Stimulated activated naive CD8-positive, alpha-beta T cell treated with anti-CD3 and anti-CD28 coated beads, Interleukin-15, Interleukin-2, amounts not matched to agents 100 ng/mL and 50 ng/mL, for 24 hours (primary cell): ENCODE data around the gene HDAC1.
A peak's percentile ranks its signal among the peaks of the same experiment; 100 is the strongest.

Source experiments
- H3K27ac Mint-ChIP-seq: one replicate; pipeline ENCODE4 v1.8.0; 2021; ENCODE audit warnings: mild to moderate bottlenecking, mixed read lengths
- H3K27me3 Mint-ChIP-seq: one replicate; pipeline ENCODE4 v1.8.0; 2021; ENCODE audit warnings: mixed read lengths
- H3K36me3 Mint-ChIP-seq: one replicate; pipeline ENCODE4 v1.8.0; 2021; ENCODE audit warnings: low read depth, mixed read lengths
- H3K4me1 Mint-ChIP-seq: one replicate; pipeline ENCODE4 v1.8.0; 2021; ENCODE audit warnings: low read depth, mixed read lengths
- H3K4me3 Mint-ChIP-seq: one replicate; pipeline ENCODE4 v1.8.0; 2021; ENCODE audit warnings: mild to moderate bottlenecking, mixed read lengths
- H3K9me3 Mint-ChIP-seq: one replicate; pipeline ENCODE4 v1.8.0; 2021; ENCODE audit warnings: mixed read lengths

The HDAC1 gene

GRCh38 chr1:32332290-32333079 lies 40.6 kb downstream of the HDAC1 start:
- no peaks in the 10 kb centered on the region for H3K27me3 Mint-ChIP-seq
- no peaks in the 10 kb centered on the region for H3K9me3 Mint-ChIP-seq
- H3K4me1 Mint-ChIP-seq: peaks cover 28% of the 10 kb centered on the region
- H3K36me3 Mint-ChIP-seq: peaks cover 58% of the 10 kb centered on the region
- H3K4me3 Mint-ChIP-seq: no peak overlapping the region
- no peak overlapping the region for H3K27ac Mint-ChIP-seq

DNA sequence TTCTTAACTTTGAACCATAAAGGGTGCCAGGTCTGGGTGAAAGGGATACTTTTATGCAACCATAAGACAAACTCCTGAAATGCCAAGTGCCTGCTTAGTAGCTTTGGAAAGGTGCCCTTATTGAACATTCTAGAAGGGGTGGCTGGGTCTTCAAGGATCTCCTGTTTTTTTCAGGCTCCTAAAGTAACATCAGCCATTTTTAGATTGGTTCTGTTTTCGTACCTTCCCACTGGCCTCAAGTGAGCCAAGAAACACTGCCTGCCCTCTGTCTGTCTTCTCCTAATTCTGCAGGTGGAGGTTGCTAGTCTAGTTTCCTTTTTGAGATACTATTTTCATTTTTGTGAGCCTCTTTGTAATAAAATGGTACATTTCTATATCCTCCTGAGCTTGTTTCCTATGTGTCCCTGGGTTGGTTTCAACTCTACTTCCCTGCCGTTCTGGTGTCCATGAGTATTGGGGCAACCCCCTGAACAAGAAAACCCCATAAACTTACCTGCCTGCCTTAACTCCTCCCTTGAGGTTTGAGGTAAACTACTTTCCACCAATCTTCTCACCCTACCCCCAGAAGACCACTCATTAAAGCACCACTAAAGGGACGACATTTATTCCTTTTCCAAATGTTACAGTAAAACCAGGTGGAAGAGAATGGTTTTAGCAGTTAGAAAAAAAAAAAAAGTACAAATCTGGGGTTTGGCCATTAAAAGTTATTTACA lies 41.5 kb downstream of the HDAC1 start:
- Mint-ChIP-seq H3K36me3 (peaks cover 51% of the 10 kb centered on the region), H3K27me3 (no peaks in the 10 kb centered on the region), H3K27ac (no peak overlapping the region), H3K4me3 (no peak overlapping the region), H3K9me3 (no peaks in the 10 kb centered on the region), H3K4me1 (peaks cover 37% of the 10 kb centered on the region)

DNA sequence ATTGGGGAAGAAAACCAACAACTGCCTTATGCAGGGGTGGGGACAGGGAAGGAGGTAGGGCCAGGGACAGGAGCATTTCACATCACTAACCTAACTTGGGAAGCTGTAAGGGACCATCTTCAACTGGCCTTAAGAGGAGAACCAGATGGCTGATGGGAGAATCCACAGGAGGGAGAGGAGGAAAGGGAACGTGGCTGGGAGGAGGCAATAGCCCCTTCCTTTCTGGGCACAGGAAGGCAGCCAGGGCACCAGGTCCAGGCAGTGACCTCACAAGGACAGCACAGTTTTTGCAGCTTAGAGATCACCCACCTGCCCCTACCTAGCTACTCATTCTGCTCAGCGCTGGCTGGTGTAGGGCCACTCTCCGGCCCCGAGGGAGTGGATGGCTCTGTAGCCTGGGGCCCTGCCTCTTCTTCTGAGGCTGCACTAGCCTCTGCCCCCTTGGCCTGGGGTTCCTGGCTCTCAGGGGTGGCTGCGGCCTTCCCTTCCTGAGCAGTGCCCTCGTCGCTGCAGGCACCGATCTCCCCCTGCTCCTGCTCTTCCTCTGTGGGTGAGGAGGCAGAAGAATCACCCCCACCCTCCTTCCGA lies 42.5 kb downstream of the HDAC1 start:
- H3K27me3 Mint-ChIP-seq: no peaks in the 10 kb centered on the region
- H3K4me3 Mint-ChIP-seq: peak overlapping the region; percentile 87
- no peaks in the 10 kb centered on the region for H3K9me3 Mint-ChIP-seq
- peaks cover 43% of the 10 kb centered on the region for H3K36me3 Mint-ChIP-seq
- H3K27ac Mint-ChIP-seq: no peak overlapping the region
- peaks cover 47% of the 10 kb centered on the region for H3K4me1 Mint-ChIP-seq

DNA sequence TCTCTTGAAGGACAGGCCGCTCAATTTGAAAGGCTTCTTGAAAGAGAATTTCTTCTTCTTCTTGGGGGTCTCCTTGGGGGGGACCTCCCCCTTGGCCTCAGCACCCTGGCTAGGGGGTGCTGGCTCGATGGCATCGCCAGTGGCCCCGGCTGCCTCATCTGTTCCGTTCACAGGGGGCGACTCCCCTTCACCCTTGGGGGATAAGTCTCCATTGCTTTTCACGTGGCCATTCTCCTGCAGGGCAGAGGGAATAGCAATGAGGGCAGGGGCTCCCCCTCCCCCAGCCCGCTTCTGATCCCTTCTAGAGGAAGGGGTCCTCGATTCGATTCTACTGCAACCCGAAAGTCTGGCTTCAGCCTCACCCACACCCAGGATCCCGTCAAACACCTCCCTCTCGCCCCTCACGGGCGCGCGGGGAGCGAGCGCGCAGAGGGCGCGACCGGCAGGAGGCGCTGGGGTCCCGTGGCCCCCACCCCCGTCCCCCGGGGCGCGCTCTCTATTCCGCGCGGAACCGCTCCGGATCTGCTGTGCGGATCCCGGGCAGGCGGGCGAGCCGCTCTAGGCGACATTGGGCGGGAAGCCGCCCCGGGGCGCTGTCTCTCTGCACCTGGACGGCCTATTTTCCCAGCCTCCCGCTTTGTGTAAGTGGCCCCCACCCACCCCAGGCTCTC lies 43.1 kb downstream of the HDAC1 start:
- Mint-ChIP-seq H3K36me3 (peaks cover 37% of the 10 kb centered on the region), H3K4me3 (peak overlapping the region; percentile 87), H3K9me3 (no peaks in the 10 kb centered on the region), H3K4me1 (peaks cover 50% of the 10 kb centered on the region), H3K27ac (peak overlapping the region; percentile 65), H3K27me3 (no peaks in the 10 kb centered on the region)

GRCh38 chr1:32335535-32335789 lies 43.6 kb downstream of the HDAC1 start:
- Mint-ChIP-seq H3K27me3 (no peaks in the 10 kb centered on the region), H3K36me3 (peaks cover 35% of the 10 kb centered on the region), H3K9me3 (no peaks in the 10 kb centered on the region), H3K27ac (no peak overlapping the region), H3K4me3 (peak overlapping the region; percentile 87), H3K4me1 (peaks cover 52% of the 10 kb centered on the region)

DNA sequence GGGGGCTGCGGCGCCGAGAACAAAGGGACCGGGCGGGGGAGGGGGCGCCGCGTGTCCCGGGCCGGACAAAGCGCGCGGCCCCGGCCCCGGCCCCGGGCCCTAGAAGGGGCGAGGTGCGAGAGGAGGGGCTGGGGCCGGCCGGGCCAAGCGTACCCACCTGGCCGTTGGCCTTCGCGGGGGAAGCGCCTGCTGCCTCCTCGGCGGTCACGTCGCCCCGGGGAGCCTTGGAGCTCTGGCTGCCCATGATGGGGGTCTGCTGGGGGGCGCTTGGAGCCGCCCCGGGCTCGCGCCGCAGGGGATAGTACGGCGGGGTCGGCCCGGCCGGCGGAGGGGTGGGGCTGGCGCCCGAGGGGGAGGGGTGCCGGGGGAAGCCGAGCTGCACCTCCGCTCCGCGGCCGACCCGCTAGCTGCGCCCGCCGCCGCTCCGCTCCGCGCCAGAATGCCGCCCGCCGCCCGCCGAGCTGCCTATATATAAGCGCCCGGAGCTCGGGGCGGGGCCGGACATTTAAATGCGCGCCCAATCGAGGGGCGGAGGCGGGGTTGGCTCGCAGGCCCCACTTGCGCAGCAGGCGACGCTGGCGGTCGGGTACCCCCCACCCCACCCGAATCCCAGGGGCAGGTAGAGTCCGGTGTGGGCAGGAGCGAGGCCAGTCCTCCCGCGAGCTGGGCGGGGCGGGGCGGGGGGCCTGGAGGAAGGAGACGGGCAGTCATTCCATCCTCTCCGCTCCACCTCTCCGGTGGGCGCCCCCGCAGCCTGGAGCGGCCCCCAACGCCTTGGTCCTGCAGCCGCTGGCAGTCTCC lies 44.1 kb downstream of the HDAC1 start, which contains the start of gene MARCKSL1:
MARCKSL1 (minus strand) TSS at position 444 of the 801 bp plus-strand sequence; CDS start at position 244, 200 bp downstream.
- Mint-ChIP-seq H3K9me3 (no peaks in the 10 kb centered on the region), H3K36me3 (peaks cover 31% of the 10 kb centered on the region), H3K4me1 (peaks cover 52% of the 10 kb centered on the region), H3K4me3 (peak within 1 kb of the TSS; percentile 87), H3K27ac (peak within 1 kb of the TSS; percentile 65), H3K27me3 (no peaks in the 10 kb centered on the region)

DNA sequence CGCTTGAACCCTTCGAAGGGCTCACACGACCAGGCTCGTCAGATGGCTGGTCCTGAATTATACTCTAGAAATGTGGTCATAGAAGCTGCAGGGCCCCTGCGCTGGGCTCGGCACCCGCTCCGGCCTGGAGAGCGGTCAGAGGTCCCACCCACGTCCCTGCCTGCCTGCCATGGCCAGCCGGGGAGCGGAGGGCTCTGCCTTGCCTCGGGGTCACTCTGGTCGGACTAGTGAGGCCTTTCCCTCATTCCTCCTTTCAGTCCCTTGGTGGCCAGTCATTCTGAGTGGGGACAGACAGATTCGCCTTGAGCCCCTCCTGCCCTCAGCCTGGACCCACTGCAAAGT lies 44.7 kb downstream of the HDAC1 start:
- H3K27me3 Mint-ChIP-seq: no peaks in the 10 kb centered on the region
- H3K36me3 Mint-ChIP-seq: peaks cover 25% of the 10 kb centered on the region
- H3K4me3 Mint-ChIP-seq: peak overlapping the region; percentile 41
- no peak overlapping the region for H3K27ac Mint-ChIP-seq
- peaks cover 52% of the 10 kb centered on the region for H3K4me1 Mint-ChIP-seq
- no peaks in the 10 kb centered on the region for H3K9me3 Mint-ChIP-seq

DNA sequence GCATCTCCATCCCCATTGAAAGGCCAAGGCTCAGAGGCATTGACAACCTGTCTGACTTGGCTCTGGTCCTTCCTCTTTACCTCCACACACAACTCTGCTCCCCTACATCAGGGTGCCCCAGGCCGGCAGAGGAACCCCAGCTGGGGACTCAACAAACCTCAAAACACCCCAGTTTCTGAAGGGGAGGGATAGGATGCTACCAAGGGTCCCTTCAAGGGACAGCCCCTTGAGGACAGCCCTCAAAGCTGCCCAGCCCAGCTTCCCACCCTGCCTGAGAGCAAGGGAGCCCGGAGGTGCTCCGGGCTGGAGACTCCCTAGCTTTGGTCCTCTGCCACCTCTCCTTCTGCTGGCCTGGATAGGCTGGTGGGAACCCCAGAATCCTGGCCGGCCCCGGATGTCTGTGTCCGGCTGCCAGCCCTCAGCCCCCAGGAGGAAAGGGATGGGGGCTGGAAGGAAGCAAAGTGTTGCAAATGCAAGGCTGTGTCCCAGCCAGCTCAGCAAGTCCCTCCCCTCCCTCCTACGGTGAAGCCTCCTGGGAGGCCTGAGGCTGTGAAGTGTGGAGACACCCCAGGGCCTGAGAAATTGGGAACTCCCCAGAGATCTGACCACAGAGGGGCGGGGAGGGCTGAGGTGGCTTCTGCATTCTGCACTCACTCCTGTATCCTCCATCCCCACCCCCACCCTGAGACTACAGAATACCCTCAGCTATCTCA lies 45.2 kb downstream of the HDAC1 start:
- H3K27ac Mint-ChIP-seq: peak overlapping the region; percentile 47
- no peaks in the 10 kb centered on the region for H3K9me3 Mint-ChIP-seq
- peak overlapping the region; percentile 41 for H3K4me3 Mint-ChIP-seq
- H3K27me3 Mint-ChIP-seq: no peaks in the 10 kb centered on the region
- peaks cover 19% of the 10 kb centered on the region for H3K36me3 Mint-ChIP-seq
- peaks cover 52% of the 10 kb centered on the region for H3K4me1 Mint-ChIP-seq

DNA sequence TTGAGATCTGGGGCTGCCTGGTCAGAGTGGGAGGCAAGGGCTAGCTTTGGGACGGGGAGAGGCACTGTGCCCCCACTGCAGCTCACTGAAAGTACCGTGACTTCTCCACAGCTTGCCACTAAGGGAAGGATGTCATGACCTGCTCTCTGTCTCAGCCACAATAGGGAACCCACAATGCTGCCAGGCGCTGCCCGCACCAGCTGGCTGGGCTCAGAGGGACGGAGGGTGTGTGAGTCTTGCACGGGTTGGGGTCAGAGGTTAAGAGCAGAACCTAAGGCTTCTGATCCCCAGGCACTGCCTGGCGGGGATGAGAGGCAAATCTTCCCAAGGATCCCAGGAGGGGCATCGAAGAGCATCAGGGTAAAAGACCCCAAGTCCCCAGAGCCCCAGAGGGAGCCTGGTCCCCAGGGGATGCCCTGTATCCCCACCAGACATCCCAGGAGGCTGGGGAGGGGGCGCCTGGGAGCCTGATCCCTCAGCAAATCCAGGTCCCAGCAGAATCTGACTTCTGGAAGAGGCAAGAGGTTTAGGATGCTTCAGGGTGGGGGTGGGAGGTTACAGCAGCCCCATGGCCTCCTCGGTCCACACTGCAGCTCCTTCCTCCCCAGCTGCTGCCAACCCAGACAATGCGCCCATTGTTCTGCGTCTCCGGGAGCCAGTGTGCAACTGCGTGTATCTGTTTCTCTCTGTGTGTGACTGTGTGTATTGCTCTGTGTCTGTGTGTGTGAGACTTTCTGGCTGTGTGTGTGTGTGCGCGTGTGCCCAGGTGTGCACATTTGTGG lies 46.2 kb downstream of the HDAC1 start:
- H3K36me3 Mint-ChIP-seq: peaks cover 11% of the 10 kb centered on the region
- H3K27ac Mint-ChIP-seq: peak overlapping the region; percentile 47
- peak overlapping the region; percentile 48 for H3K4me3 Mint-ChIP-seq
- no peaks in the 10 kb centered on the region for H3K9me3 Mint-ChIP-seq
- no peaks in the 10 kb centered on the region for H3K27me3 Mint-ChIP-seq
- peaks cover 59% of the 10 kb centered on the region for H3K4me1 Mint-ChIP-seq

DNA sequence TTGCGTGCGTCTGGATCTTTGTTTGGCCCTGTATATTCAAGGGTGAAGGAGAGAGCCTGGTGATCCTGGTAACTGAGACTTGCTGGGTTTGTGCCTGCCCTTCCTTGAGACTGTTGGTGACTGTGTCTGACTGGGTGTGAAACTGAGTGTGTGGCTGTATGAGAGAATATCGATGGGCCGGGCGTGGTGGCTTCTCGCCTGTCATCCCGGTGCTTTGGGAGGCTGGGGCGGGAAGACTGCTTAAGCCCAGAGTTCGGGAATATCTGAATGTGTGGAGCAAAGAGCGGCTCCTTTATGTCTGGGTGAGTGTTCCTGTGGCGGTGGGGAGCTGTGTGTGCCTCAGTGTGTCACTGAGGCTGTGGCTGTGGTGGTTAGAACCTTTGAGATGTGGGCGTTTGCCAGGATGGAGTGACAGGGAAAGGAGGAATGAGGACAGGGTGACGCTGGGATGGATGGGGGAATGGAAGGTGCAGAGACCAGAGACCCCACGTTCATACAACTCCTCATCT lies 46.8 kb downstream of the HDAC1 start:
- Mint-ChIP-seq H3K36me3 (peaks cover 7% of the 10 kb centered on the region), H3K4me3 (no peak overlapping the region)

GRCh38 chr1:32339363-32339978 lies 47.6 kb downstream of the HDAC1 start:
- H3K36me3 Mint-ChIP-seq: no peaks in the 10 kb centered on the region
- H3K4me3 Mint-ChIP-seq: peak overlapping the region; percentile 2
- no peaks in the 10 kb centered on the region for H3K27me3 Mint-ChIP-seq
- no peaks in the 10 kb centered on the region for H3K9me3 Mint-ChIP-seq
- peak overlapping the region; percentile 40 for H3K27ac Mint-ChIP-seq
- H3K4me1 Mint-ChIP-seq: peaks cover 48% of the 10 kb centered on the region

More for the DNA sequence above, 46.8 kb downstream of the HDAC1 start:
- Mint-ChIP-seq H3K27ac (no peak overlapping the region), H3K4me1 (peaks cover 55% of the 10 kb centered on the region), H3K27me3 (no peaks in the 10 kb centered on the region), H3K9me3 (no peaks in the 10 kb centered on the region)

- H3K27me3 Mint-ChIP-seq: no peaks in the 10 kb centered on the region
- H3K9me3 Mint-ChIP-seq: no peaks in the 10 kb centered on the region
- no peak overlapping the region for H3K4me3 Mint-ChIP-seq
- no peaks in the 10 kb centered on the region for H3K36me3 Mint-ChIP-seq
- H3K27ac Mint-ChIP-seq: no peak overlapping the region
- H3K4me1 Mint-ChIP-seq: peaks cover 56% of the 10 kb centered on the region
Measured at GRCh38 chr1:32341186-32341757, 49.4 kb downstream of the HDAC1 start.

GRCh38 chr1:32341971-32342370 lies 50.1 kb downstream of the HDAC1 start:
- Mint-ChIP-seq H3K27me3 (no peaks in the 10 kb centered on the region), H3K4me3 (no peak overlapping the region), H3K36me3 (no peaks in the 10 kb centered on the region), H3K9me3 (no peaks in the 10 kb centered on the region), H3K27ac (no peak overlapping the region), H3K4me1 (peaks cover 56% of the 10 kb centered on the region)
